HepG2 (cell line): ENCODE results near the gene MYPN. TPM values are rescaled to one million over a fixed set of nuclear protein-coding genes. Genes with fewer than 3 reads are reported as not detected.

Experiments
- ATAC-seq: fragments of 200-7000 bp; cut with Tn5 transposase; 3 replicates; pipeline ENCODE4 v1.9.1; 2020; ENCODE audit warnings: mild to moderate bottlenecking, moderate library complexity
- BruUV-seq: library from RNA; stranded (reverse); fragments of 400-500 nt; replicated peaks from 2 replicates; lab custom pipeline; 2021; lab: Mats Ljungman, UMichigan
- CTCF ChIA-PET: fragments of 300-600 bp; formaldehyde crosslinking; extraction: SDS; loops from one replicate; lab custom pipeline; 2021; ENCODE audit warnings: low total read pairs, inconsistent platforms, low intra/inter-chr PET ratio; lab: Yijun Ruan, JAX
- POLR2A ChIA-PET: fragments of 350-600 bp; sonication (Branson Sonifier 250); formaldehyde crosslinking; loops from one replicate; lab custom pipeline; 2020; ENCODE audit warnings: antibody characterized with exemption, inconsistent platforms; lab: Yijun Ruan, JAX
- DNase-seq: peaks from one replicate; pipeline ENCODE4 v3.0.0-alpha.2; 2015; ENCODE audit warnings: low spot score
- FAIRE-seq: peaks from 3 replicates; lab custom pipeline; 2011; peaks lifted over from hg19 to GRCh38; lab: Jason Lieb, UNC
- H2AFZ ChIP-seq: one replicate; pipeline ENCODE4 v1.6.1; 2011; ENCODE audit warnings: low read length, inconsistent platforms
- H3K27ac ChIP-seq: fragments of 300-600 bp; 3 replicates; pipeline ENCODE4 v1.8.0; 2011; ENCODE audit warnings: mixed run types, mild to moderate bottlenecking, mixed read lengths, low read length, inconsistent platforms; ENCODE audit not compliant: insufficient read depth; ENCODE audit errors: extremely low read length
- H3K27me3 ChIP-seq, 2 experiments: fragments of 200-600 bp in 1 of 2; 2 replicates in 1 of 2; 3 replicates in 1 of 2; pipeline versions ENCODE4 v1.6.0 to v1.8.0; 2011; ENCODE audit warnings: low read length in 2 of 2, mild to moderate bottlenecking in 2 of 2, moderate library complexity in 2 of 2, inconsistent platforms in 1 of 2; ENCODE audit not compliant: insufficient read depth in 2 of 2, control insufficient read depth in 1 of 2
- H3K36me3 ChIP-seq, 2 experiments: fragments of 200-600 bp in 1 of 2; replicated peaks in 1 of 2; 2 replicates in 1 of 2; 3 replicates in 1 of 2; pipeline versions ENCODE4 v1.5.1 to v1.8.0; 2011; ENCODE audit warnings: low read length in 2 of 2, inconsistent platforms in 1 of 2; ENCODE audit not compliant: insufficient read depth in 2 of 2, control insufficient read depth in 1 of 2
- H3K4me1 ChIP-seq: 2 replicates; pipeline ENCODE4 v1.5.1; 2012; ENCODE audit warnings: low read length, inconsistent platforms; ENCODE audit not compliant: insufficient read depth
- H3K4me2 ChIP-seq: 2 replicates; pipeline ENCODE4 v1.6.0; 2011; ENCODE audit warnings: low read depth, low read length, inconsistent platforms
- H3K4me3 ChIP-seq, 3 experiments: fragments of 200-600 bp in 1 of 3; sonication (generic), shearing (Covaris generic) in 1 of 3; replicated peaks in 1 of 3; 2 replicates each; pipeline ENCODE4 v1.5.1; 2011 to 2016; ENCODE audit warnings: low read length in 3 of 3, inconsistent platforms in 2 of 3, low read depth in 2 of 3, mild to moderate bottlenecking in 2 of 3, control low read depth in 1 of 3, mixed read lengths in 1 of 3; ENCODE audit not compliant: insufficient read depth in 1 of 3
- H3K79me2 ChIP-seq: one replicate; pipeline ENCODE4 v1.6.1; 2011; ENCODE audit warnings: low read length, inconsistent platforms; ENCODE audit not compliant: insufficient read depth
- H3K9ac ChIP-seq: 2 replicates; pipeline ENCODE4 v1.6.0; 2011; ENCODE audit warnings: mild to moderate bottlenecking, low read depth, low read length, inconsistent platforms; ENCODE audit not compliant: insufficient read depth
- H3K9me3 ChIP-seq: 2 replicates; pipeline ENCODE4 v1.5.1; 2012; ENCODE audit warnings: mild to moderate bottlenecking, low read length
- H4K20me1 ChIP-seq: 2 replicates; pipeline ENCODE4 v1.6.0; 2011; ENCODE audit warnings: inconsistent platforms, mild to moderate bottlenecking, low read length, moderate library complexity; ENCODE audit not compliant: insufficient read depth
- ARNT ChIP-seq: fragments of 450-650 bp; IDR thresholded peaks from 2 replicates; pipeline ENCODE4 v1.6.1; 2017
- MEIS2 ChIP-seq: sonication (generic); formaldehyde crosslinking; IDR thresholded peaks from 2 replicates; pipeline ENCODE4 v1.9.0; 2021; ENCODE audit warnings: mild to moderate bottlenecking, missing genetic modification reagents
- NFRKB ChIP-seq: fragments of 450-650 bp; IDR thresholded peaks from 2 replicates; pipeline ENCODE4 v1.6.1; 2017
- SRSF4 ChIP-seq: fragments of 200-400 bp; formaldehyde crosslinking; IDR thresholded peaks from one replicate; pipeline ENCODE4 v1.6.1; 2018; ENCODE audit warnings: mild to moderate bottlenecking, low read depth, low read length, moderate library complexity; ENCODE audit not compliant: poor library complexity, severe bottlenecking
- TAF15 ChIP-seq: fragments of 200-400 bp; formaldehyde crosslinking; IDR thresholded peaks from one replicate; pipeline ENCODE4 v1.6.1; 2018; ENCODE audit warnings: mild to moderate bottlenecking, low read depth, low read length; ENCODE audit not compliant: poor library complexity, severe bottlenecking
- U2AF1 ChIP-seq: fragments of 200-400 bp; formaldehyde crosslinking; optimal IDR thresholded peaks from 2 replicates; pipeline ENCODE3; 2017; ENCODE audit warnings: mild to moderate bottlenecking, low read depth, low read length
- ZNF510 ChIP-seq: sonication (generic); formaldehyde crosslinking; IDR thresholded peaks from 2 replicates; pipeline ENCODE4 v1.4.0; 2020; ENCODE audit warnings: low read depth, mild to moderate bottlenecking, missing genetic modification reagents
- ZZZ3 ChIP-seq: sonication (generic); formaldehyde crosslinking; IDR thresholded peaks from 2 replicates; pipeline ENCODE4 v1.4.0; 2020; ENCODE audit warnings: missing genetic modification reagents, mild to moderate bottlenecking, borderline replicate concordance
- WGBS: methylation state at CpG from one replicate; pipeline ENCODE4 v1.1.6; 2017; ENCODE audit warnings: low lambda C conversion rate; 5-methylcytosine and 5-hydroxymethylcytosine counted together
- in situ Hi-C: cut with HindIII; loops from 2 replicates; pipeline ENCODE4 v1.10.0; 2017; ENCODE audit warnings: low pct_unique_long_range_greater_than_20kb; ENCODE audit not compliant: extremely low pct_ligation_motif_present
- intact Hi-C: fragments of 100-400 bp; cut with micrococcal nuclease; formaldehyde crosslinking; loops from one replicate; pipeline ENCODE4 v1.10.0; 2022; ENCODE audit not compliant: unreplicated experiment
- polyA plus RNA-seq, 8 experiments: library from polyadenylated mRNA; depleted of rRNA in 3 of 8; stranded (reverse) in 7 of 8; unstranded in 1 of 8; fragments of >200 nt; fragmentation: Illumina TruSeq in 4 of 8; extraction: Trizol in 4 of 8; gene quantifications; 2 replicates each; pipeline versions ENCODE4 v1.2.1 to v1.2.3, GENCODE V29; 2011 to 2016; ENCODE audit warnings: low read depth in 4 of 8, missing spikeins in 1 of 8, mixed read lengths in 1 of 8; ENCODE audit not compliant: insufficient read depth in 1 of 8
- total RNA-seq, 5 experiments: library from RNA; depleted of rRNA; stranded (reverse); fragments of >200 nt; fragmentation: Illumina TruSeq; extraction: Trizol; gene quantifications; 2 replicates each; pipeline ENCODE4 v1.2.3, GENCODE V29; 2016; ENCODE audit warnings: low read depth in 1 of 5
- TF ChIP-seq, protein P1 (sequence below): sonication (generic); formaldehyde crosslinking; IDR thresholded peaks from 2 replicates; pipeline ENCODE4 v1.8.1; 2022; ENCODE audit warnings: mild to moderate bottlenecking, missing genetic modification reagents
- TF ChIP-seq, protein P2 (sequence below): sonication (generic); formaldehyde crosslinking; IDR thresholded peaks from 2 replicates; pipeline ENCODE4 v1.4.0; 2020; ENCODE audit warnings: mild to moderate bottlenecking, missing genetic modification reagents

Gene MYPN
- total and polyA plus RNA-seq, 2 of the 13 experiments (the other 11 are each of a cell fraction or from before 2014, with no cell fraction given): not detected

DNA sequence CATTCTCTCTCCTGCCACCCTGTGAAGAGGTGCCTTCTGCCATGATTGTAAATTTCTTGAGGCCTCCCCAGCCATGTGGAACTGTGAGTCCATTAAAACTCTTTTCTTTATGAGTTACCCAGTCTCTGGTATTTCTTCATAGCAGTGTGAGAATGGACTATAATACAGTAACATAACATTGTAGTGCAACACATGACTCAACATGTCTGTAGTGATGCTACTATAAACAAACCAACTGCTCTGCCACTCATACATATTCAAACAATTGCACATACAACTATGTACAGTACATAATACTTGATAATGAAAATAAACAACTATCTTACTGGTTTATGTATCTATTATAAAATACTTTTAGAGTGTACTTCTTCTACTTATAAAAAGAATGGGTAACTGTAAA lies 115.5 kb downstream of the MYPN start:
- BruUV-seq: no TSS peak
- DNase-seq (no peak), FAIRE-seq (no peak)
- Histone ChIP-seq H3K4me2 (no peak overlapping the region), H3K9me3 (no peaks in the 10 kb centered on the region), H2AFZ (no peak overlapping the region), H3K27ac (no peak overlapping the region), H3K4me3 (no peak overlapping the region), H4K20me1 (no peaks in the 10 kb centered on the region), H3K9ac (no peak overlapping the region), H3K4me1 (no peaks in the 10 kb centered on the region), H3K79me2 (no peaks in the 10 kb centered on the region), H3K36me3 (no peaks in the 10 kb centered on the region)
- intact Hi-C loops: no loop called here
- CTCF ChIA-PET: no interaction called here
- in situ Hi-C loops: no loop called here
- POLR2A ChIA-PET: no interaction called here
- TF ChIP-seq MEIS2 (CRISPR knock-in tag) (no peak), ZNF510 (CRISPR knock-in tag) (no peak), U2AF1 (no peak), SRSF4 (no peak), ARNT (no peak)
- TF ChIP-seq, protein P1, sequence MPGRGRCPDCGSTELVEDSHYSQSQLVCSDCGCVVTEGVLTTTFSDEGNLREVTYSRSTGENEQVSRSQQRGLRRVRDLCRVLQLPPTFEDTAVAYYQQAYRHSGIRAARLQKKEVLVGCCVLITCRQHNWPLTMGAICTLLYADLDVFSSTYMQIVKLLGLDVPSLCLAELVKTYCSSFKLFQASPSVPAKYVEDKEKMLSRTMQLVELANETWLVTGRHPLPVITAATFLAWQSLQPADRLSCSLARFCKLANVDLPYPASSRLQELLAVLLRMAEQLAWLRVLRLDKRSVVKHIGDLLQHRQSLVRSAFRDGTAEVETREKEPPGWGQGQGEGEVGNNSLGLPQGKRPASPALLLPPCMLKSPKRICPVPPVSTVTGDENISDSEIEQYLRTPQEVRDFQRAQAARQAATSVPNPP (CRISPR knock-in tag): no peak
- TF ChIP-seq, all 625 proteins: peak for 0
- no peak for ATAC-seq
- peaks cover 0 to 4% of the 10 kb centered on the region in 2 experiments; a peak in 1 of 5 replicates for H3K27me3 ChIP-seq

DNA sequence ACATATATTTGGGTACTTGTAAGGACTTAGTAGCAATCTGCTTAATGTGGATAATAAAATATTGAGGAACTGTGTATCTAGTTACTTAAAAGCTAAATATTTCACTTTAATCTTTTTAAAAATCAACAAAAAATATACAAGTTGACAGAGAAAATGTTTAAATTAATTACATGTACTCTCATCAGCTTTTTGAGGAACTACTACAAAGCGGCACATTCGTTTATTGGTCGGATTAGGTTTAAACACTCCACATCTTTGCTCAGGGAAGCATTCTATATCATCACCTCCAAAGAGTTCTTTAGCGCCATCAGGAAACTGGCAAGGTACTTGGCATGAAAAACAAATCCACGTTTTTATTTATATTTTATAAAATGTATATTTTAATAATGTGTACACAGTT lies 121.0 kb downstream of the MYPN start:
- POLR2A ChIA-PET: no interaction called here
- no peak overlapping the region for H3K27ac ChIP-seq
- intact Hi-C loops: no loop called here
- H3K4me2 ChIP-seq: no peak overlapping the region
- DNase-seq (no peak), ATAC-seq (no peak), FAIRE-seq (no peak)
- no TSS peak for BruUV-seq
- no peaks in the 10 kb centered on the region for H4K20me1 ChIP-seq
- WGBS: 76% methylated on average over 5 of the region's 5 CpGs
- no peak overlapping the region for H3K9ac ChIP-seq
- H3K9me3 ChIP-seq: no peaks in the 10 kb centered on the region
- no peaks in the 10 kb centered on the region for H3K79me2 ChIP-seq
- in situ Hi-C loops: no loop called here
- CTCF ChIA-PET: no interaction called here
- no peak overlapping the region for H3K4me3 ChIP-seq
- no peaks in the 10 kb centered on the region for H3K36me3 ChIP-seq
- H2AFZ ChIP-seq: no peak overlapping the region
- peaks cover 0 to 29% of the 10 kb centered on the region in 2 experiments; a peak in 3 of 5 replicates for H3K27me3 ChIP-seq
- peaks cover 17% of the 10 kb centered on the region for H3K4me1 ChIP-seq
- TF ChIP-seq NFRKB: no peak
- TF ChIP-seq TAF15: no peak
- no peak for TF ChIP-seq ZZZ3 (CRISPR knock-in tag)
- TF ChIP-seq, protein P2, sequence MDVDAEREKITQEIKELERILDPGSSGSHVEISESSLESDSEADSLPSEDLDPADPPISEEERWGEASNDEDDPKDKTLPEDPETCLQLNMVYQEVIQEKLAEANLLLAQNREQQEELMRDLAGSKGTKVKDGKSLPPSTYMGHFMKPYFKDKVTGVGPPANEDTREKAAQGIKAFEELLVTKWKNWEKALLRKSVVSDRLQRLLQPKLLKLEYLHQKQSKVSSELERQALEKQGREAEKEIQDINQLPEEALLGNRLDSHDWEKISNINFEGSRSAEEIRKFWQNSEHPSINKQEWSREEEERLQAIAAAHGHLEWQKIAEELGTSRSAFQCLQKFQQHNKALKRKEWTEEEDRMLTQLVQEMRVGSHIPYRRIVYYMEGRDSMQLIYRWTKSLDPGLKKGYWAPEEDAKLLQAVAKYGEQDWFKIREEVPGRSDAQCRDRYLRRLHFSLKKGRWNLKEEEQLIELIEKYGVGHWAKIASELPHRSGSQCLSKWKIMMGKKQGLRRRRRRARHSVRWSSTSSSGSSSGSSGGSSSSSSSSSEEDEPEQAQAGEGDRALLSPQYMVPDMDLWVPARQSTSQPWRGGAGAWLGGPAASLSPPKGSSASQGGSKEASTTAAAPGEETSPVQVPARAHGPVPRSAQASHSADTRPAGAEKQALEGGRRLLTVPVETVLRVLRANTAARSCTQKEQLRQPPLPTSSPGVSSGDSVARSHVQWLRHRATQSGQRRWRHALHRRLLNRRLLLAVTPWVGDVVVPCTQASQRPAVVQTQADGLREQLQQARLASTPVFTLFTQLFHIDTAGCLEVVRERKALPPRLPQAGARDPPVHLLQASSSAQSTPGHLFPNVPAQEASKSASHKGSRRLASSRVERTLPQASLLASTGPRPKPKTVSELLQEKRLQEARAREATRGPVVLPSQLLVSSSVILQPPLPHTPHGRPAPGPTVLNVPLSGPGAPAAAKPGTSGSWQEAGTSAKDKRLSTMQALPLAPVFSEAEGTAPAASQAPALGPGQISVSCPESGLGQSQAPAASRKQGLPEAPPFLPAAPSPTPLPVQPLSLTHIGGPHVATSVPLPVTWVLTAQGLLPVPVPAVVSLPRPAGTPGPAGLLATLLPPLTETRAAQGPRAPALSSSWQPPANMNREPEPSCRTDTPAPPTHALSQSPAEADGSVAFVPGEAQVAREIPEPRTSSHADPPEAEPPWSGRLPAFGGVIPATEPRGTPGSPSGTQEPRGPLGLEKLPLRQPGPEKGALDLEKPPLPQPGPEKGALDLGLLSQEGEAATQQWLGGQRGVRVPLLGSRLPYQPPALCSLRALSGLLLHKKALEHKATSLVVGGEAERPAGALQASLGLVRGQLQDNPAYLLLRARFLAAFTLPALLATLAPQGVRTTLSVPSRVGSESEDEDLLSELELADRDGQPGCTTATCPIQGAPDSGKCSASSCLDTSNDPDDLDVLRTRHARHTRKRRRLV: no peak
